ENCODE data around the gene WBP1L.
A peak's percentile ranks its signal among the peaks of the same experiment; 100 is the strongest.
"Not testable (repeated sequence)": the region's sequence is repeated elsewhere in the genome, so short reads cannot be mapped to it uniquely, and the experiment has no call there.

Gene WBP1L

DNA sequence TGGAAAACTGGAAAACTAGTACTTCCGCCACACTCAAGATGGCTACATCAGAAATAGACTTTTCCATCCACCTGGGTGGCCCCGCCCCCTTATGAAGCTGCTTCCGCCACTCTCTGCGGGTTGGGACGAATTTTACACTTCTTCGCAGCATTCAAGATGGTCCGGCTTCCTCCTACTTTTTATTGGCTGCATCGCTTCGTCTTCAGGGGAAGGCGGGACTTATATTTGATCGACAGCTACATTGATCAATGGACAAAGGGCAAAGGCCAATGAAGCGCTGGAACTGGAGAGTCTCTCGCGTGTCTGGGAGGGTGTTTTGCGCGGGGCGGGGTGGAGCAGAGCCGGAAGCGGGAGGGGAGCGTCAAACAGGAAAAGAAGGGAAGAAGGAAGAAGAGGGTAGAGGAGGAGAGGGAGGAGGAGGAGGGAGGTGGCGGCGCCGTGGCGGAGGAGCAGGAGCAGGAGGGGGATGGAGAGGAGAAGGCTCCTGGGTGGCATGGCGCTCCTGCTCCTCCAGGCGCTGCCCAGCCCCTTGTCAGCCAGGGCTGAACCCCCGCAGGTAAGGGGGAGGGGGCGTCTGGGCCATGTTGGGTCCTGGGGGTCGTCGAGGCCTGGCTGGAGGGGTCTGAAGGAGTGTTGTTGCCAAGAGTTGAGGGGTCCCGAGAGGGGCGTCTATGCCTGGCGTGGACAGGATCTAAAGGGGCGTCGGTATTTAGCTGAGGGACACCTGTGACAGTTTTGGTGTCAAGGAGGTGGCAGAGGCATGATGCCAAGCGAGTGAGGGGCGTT is at the start of gene WBP1L:
Gene WBP1L (plus strand): TSS at position 361 of the 786 bp plus-strand sequence. CDS start 106 bp downstream, at position 467.
- DNase-seq (ENCODE audit: low read depth): peak; percentile 99

DNA sequence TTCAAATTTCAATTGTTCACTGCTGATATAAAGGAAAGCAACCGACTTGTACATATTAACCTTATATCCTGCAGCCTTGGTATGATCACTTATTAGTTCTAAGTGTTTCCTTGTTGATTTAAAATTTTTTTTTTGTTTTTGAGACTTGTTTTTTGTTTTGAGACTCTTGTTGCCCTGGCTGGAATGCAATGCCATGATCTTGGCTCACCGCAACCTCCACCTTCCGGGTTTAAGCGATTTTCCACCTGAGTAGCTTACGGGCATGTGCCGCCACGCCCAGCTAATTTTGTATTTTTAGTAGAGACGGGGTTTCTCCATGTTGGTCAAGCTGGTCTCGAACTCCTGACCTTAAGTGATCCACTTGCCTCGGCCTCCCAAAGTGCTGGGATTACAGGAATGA is 48.3 kb upstream of the WBP1L start:
- DNase-seq (ENCODE audit: low read depth): not testable (repeated sequence)

DNA sequence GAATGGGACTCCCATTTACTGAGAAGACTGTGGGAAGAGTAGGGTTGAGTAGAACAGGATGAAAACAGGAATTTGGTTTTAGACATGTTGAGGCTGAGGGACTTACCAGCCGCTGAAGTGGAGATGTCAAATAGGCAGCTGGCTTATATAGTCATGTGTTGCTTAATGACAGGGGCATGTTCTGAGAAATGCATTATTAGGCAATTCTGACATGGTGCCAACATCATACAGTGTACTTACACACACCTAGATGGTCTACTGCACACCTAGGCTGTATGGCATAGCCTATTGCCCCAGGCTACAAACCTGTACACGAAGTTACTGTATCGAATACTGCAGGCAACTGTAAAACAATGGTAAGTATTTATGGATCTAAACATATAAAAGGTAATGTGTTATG is 47.0 kb upstream of the WBP1L start:
- DNase-seq (ENCODE audit: low read depth): no peak

DNA sequence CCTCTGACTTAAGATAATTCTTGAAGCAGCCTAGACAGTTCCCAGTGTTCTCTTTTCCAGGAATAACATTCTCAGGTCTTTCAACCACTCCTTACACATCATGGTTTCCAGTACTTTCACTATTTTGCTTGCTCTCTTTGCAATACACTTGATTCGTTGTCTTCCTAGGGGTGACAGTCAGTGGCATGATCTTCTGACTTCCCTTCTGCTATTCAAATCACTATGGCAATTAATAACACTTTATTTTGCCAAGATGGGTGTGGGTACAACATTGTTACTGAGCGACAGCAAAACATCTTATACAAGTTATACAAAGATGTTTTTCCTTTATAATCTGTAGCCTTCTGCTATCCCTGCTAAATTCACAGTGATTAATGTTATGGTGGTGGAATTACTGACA is 44.9 kb upstream of the WBP1L start:
- no peak for DNase-seq (ENCODE audit: low read depth)

DNA sequence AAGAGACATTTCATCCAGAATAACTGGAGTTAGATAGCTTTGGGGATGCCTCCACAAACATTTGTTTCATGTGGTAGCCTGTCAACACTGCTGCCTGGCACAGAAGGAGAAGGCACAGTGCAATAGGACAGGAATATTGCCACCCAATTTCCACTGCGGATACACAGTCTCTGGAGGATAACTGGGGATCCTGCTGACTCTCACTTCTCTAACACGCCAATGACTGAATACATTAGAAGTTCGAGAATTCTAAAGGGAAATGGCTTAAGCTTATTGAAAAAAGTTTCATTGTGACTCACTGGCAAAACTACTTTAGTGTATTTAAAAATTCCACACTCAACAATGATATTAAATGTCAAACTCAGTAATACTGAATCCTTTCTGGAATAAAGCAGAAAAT is 42.5 kb upstream of the WBP1L start:
- DNase-seq (ENCODE audit: low read depth): no peak

DNA sequence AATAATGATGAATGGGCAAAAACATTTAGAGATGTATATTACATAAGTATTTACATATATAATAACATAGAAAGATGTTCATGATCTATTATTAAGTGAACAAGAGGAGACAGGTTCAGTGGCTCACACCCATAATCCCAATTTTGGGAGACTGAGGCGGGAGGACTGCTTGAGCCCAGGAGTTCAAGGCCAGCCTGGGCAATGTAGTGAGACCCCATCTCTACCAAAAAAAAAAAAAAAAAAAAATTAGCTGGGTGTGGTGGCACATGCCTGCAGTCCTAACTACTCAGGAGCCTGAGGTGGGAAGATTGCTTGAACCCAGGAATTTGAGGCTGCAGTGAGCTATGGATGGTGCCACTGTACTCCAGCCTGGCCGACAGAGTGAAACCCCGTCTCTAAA is 42.0 kb upstream of the WBP1L start:
- no peak for DNase-seq (ENCODE audit: low read depth)

DNA sequence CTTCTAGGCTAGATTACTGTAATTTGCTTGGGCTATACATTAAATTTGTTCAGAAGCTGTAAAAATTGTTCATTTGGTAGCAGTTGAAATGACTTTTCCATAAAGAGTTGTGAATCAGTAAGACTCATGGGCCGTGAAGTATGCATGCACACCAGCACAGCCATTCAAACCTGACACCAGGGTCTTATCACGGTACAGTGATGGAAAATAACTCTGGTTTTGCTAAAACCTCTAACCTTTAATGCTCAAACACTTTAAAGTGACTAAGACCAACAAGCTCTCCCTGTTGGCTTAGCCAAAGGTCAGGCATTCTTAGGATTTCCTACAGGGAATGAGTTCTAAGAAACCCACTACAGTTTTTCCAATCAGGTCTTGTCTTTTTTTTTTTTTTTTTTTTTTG is 41.0 kb upstream of the WBP1L start:
- no peak for DNase-seq (ENCODE audit: low read depth)

DNA sequence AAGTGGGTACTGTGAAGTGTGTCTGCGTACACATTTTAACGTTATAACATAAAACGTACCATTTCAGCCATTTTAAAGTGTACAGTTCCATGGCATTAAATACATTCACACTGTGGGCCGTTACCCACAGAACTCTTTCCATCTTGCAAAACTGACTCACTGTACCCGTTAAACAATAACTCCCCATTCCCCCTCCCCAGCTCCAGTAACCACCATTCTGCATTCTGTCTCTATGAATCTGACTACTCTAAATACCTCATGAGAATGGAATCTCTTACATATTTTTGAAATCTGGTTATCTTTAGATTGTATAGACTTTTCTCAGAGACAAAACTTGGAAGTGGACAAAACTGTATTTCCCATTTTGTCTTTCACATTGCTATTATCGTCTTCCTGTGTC is 38.8 kb upstream of the WBP1L start:
- DNase-seq (ENCODE audit: low read depth): no peak

DNA sequence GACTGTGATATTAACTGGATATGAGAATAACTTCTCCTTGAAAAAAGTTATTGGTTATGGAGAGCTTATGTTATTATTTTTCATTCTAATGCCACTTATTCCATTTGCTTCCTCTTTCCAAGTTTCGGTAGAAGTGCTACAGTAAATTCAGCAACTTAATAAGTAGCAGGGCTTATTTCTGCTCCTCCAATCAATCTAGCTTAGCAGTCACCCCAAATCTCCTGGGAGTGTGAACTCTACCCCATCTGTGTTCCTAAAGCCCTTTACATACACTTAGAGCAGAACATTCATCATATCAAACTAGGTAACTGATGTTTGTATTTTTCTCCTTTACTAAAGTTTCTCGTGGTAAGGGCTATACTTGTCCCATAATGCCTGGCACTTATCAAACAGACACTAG is 38.2 kb upstream of the WBP1L start:
- DNase-seq (ENCODE audit: low read depth): no peak

DNA sequence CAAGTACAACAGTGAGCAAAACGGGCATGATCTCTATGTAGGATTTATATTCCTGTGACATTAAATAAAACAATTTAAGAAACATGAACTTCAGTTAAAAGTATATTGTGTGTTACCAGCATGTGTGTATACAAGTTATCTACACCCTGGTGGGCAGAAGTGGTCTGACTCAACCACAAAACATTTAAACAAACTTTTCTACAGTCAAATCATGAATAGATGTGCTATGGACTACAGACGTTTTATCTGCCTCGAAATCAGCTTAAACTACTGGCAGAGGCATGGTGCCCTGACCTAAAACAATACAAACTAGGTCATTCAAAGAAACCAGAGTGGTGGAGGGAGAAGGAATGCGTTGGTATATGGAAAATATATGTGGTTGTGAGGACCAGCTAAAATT is 33.1 kb upstream of the WBP1L start:
- no peak for DNase-seq (ENCODE audit: low read depth)

DNA sequence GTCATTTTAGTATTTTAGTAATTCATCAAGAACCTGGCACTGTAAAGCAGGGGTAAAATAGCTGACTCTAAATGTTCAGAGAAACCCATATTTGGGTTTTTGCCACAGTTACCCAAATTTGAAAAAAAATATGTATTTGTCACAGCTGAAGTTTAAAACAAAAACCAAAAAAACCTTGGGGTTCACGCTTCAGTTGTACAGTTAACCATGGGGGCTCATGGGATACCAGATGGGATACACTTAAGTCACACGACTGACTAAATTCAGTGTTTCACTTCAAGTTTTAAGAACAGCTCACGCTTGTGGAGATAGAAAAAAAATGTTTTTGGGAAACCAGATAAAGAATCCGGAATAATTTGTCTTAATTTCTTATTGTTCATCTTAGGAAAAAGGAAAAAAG is 31.7 kb upstream of the WBP1L start:
- DNase-seq (ENCODE audit: low read depth): no peak

DNA sequence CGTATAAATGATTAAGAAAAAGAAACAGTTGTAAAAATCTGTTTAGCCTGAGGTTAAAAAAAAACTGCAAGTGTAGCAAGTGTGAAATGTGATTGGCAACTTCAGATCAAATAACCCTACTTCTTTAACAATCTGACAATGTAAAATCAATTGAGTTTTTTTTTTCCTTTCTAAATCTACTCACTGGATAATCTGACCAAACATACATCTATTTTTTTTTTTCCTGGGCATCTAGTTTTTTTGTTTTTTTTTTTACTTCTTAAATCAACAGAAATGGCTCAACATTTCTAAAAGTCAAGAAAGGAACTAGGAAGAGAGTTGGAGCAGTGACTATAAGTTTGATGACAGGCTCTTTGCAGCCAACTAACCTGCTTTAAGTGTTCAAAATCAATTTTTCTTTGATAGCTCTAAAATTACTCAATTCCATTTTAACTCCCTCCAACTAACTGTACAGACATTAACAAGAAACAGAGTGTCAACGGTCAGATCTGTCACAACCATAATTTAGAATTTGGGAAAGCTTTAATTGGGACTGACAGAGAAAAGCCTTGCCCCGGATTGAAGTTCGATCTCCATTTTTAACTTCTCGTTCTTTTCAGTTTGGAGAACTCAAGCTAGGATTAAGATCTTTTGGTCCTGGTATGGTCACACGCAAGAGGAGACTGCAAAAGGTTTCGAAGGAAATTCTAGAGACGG is 30.8 kb upstream of the WBP1L start:
- no peak for DNase-seq (ENCODE audit: low read depth)

DNA sequence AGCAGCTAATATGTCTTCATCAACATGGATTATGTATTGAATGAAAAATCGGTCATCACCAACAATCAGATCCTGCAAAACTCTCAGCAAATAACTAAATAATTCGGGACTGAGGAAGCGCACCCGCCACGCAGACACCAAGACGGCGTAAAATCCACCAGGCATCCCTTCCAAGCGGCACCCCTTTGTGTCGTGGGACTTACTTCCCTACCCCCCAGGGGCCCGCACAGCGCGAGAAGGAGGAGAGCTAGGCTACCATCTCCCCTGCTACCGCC is 30.3 kb upstream of the WBP1L start:
- no peak for DNase-seq (ENCODE audit: low read depth)

DNA sequence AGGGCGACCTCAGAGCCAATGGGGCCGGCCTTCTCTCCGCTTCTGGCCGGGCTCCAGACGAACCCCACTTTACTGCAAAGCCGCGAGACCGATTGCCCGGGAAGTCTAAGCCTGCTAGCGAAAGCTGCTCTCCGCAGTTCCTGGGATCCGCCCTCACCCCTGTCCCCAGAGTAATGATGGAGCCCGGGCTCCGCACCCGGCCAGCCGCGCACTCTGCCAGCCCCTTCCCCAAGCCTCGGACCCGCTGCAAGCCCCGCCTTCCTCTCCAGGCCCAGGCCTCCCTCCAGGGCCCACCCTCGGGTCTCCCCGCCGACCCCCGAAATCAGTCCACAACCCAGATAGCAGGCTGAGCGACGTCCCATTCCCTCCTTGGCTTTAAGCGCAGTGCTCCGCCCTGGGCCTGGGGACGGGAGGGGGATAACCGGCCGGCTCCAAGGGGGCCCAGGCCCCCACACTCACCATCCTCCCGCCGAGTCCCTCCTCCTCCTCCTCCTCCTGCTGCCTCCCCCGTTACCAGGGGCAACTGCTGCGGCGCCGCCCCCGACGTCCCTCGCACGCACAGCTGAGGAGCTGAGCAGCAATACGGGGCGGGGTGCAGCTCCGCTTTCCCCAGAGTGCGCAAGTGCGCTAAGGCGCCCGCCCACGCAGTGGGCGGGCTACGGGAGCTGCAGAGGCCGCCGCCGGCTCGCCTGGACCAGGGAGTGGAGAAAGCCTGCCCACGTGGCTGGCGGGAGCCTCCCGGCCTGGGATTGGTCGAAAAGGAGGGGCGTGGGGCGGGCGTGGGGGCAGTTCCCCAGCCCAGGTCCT is 29.7 kb upstream of the WBP1L start, which contains the start of gene ARL3:
Gene ARL3 (minus strand): TSS at position 584 of the 807 bp plus-strand sequence. CDS start 122 bp downstream, at position 462.
- DNase-seq (ENCODE audit: low read depth): peak; percentile 98

DNA sequence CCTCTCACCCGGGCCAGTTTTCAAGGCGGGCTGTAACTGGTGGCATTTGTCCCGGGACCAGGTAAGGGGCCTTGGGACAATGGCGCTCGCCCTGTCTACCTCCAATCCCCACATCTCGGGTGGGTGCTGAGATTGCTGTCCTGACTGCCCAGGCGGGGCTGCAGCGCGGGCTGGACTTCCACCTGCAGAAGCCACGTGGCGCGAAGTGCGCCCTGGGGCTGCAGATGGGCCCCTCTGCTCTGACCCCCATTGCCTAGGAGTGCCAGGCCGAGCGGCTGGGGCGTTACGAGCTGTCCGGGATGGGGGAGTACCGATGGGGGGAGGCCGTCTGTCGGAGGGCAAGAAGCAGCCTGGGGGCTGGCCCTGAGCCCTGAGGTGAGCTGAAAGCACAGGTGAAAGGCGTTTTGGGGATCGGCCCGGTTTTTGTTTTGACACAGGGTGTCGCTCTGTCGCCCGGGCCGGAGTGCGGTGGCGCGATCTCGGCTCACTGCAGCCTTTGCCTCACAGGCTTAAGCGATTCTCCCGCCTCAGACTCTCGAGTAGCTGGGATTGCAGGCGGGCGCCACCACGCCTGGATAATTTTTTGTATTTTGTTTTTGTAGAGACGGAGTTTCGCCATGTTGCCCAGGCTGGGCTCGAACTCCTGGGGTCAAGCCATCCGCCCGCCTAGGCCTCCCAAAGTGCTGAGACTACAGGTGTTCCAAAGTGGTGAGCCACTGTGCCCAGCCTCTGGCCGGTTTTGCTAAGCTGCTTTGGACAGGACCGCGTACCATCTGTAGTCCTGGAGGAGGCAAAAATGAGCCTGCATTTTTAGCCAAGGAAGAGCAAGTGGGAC is 28.9 kb upstream of the WBP1L start, which contains the start of gene SFXN2:
Gene SFXN2 (plus strand): TSS at position 16 of the 835 bp plus-strand sequence. CDS start 12,001 bp downstream, outside the sequence.
- no peak for DNase-seq (ENCODE audit: low read depth)

DNA sequence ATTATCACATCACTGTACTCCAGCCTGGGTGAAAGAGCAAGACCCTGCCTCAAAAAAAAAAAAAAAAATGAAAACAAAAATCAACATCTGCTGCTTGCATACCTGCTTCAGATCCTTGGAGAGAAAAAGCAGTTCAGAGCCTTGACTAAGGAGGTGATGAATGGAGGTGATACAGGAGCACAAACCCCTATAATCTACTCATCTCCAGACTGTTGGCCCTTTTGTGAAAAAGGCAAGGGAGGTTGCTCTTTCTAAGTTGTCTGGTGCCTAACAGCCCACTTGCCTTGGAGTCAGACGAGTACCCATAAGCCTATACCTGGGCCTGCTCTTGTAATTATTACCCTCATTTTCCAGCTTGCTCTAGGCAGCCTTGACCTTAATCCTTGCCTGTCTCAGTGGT is 27.9 kb upstream of the WBP1L start:
- no peak for DNase-seq (ENCODE audit: low read depth)

DNA sequence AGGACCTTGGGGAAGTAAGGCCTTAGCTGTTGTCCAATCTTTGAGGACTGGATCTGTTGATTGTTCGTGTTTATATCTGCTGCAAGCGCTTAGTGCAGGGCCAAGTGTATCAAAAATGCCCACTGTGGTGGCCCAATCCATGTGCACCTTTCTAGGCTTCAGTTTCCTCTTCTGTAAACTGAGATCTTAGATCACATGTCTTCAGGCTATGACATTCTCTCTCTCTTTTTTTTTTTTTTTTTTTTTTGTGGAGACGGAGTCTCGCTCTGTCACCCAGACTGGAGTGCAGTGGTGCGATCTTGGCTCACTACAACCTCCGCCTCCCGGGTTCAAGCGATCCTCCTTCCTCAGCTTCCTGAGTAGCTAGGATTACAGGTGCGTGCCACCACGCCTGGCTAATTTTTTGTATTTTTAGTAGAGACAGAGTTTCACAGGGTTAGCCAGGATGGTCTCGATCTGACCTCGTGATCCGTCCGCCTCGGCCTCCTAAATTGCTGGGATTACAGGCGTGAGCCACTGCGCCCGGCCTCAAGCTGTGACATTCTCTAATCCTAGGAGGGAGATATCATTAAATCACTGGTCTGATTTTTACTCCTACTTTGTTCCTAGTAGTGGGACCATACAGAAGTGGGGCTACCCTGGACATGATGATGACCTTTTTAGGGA is 26.7 kb upstream of the WBP1L start:
- DNase-seq (ENCODE audit: low read depth): not testable (repeated sequence)

DNA sequence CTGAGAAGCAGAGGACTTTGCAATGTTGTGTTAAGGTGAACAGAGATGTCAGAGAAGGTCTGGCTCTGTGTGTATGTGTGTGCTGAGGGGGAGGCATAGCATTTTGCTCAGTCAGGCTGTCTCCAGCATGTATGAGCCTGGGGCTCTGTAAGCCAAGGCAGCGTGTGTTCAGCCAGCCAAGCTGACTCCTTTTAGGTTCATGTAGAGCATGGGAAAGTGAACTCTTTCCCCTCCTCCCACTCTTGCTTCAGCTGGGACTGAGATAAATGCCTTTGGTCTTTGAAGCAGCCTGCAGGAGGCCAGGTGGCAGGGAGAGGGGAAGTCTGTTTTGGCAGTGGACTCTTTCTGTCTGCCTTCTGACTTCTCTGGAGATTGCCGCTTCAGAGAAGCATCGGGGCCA is 25.5 kb upstream of the WBP1L start:
- DNase-seq (ENCODE audit: low read depth): no peak

DNA sequence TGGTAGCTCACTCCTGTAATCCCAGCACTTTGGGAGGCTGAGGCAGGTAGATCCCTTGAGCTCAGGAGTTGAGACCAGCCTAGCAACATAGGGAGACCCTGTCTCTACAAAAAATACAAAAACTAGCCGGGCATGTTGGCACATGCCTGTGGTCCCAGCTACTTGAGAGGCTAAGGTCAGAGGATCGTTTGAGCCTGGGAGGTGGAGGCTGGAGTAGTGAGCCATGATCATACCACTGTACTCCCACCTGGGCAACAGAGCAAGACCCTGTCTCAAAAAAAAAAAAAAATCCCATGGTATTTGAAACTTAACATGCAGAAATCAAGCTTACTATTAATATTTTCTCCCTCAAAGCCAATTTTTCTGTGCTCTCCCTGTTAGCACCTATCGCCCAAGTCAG is 23.4 kb upstream of the WBP1L start:
- no peak for DNase-seq (ENCODE audit: low read depth)

DNA sequence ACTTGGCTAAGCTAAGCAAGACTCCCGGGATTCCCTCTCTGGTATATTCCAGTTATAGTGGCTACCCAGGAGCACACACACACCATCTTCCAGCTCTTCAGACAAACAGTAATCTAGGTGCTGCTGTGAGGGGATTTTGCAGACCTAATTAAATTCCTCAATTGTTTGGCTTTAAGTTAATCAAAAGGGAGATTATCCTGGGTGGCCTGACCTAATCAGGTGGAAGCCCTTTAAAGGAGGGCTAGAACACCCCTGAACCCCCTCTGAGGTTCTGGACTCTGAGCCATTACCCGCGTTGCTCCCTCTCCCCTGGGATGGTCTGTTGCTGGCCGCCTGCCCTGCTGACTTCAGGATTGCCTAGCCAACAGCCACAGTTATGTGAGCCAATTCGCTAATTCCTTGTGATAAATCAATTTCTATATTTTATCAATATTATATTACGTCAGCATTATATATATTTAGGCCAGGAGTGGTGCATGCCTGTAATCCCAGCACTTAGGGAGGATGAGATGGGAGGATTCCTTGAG is 22.9 kb upstream of the WBP1L start:
- no peak for DNase-seq (ENCODE audit: low read depth)

DNA sequence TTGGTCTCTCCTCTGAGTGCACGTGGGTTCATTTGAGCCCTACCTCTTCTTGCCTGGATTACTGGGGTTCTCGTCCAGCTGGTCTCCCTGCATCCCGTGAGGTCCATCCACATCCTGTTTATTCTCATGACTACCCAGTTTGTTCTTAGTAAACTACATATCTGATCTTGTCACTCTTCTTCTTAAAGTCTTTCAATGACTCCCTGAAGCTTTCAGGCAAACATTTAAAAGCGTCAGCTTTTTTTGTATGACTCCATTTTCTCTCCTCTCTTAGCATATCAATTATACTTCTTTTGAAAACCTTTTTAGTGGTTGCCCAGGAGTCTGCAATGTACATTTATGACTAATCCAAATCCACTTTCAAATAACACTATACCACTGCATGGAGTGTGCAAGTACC is 21.8 kb upstream of the WBP1L start:
- no peak for DNase-seq (ENCODE audit: low read depth)

Measured in CMK (cell line).